ENCODE data around the gene ITK. TPM values are rescaled to one million over a fixed set of nuclear protein-coding genes. Genes with fewer than 3 reads are reported as not detected.
A peak's percentile ranks its signal among the peaks of the same experiment; 100 is the strongest.

Gene ITK
- under 1 TPM; 0.58 to 0.84 TPM for polyA plus RNA-seq

DNA sequence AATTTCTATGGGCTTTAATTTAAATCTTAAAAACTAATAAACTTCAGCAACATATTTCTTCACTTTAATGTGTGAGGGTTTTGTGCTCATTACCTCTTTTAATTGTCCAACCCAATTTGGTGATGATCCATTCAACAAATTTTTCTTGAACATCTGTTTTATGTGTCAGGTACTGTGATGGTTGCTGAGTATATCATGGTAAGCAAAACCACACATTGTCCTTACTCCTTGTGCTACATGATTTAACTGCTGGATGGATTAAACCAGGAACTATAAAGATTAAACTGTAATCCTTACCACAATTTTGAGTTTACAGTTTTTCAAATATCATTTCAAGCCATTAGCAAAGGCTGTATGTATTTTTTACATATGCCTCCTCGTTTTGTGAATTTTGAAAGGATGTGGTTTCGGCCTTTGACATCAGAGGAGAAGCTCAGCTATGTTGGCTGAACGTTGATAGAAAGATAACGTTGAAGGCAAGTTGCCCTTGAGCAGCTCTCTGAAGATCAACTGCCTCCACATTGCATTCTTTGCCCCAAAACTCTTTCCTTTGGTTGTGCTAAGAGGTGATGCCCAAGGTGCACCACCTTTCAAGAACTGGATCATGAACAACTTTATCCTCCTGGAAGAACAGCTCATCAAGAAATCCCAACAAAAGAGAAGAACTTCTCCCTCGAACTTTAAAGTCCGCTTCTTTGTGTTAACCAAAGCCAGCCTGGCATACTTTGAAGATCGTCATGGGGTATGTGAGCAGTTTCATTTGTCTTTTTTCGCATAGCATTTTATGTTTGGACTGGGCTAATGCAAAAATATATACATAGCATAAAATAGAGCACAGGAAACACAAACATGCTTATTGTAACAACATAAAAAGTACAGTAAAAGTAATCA lies at the start of gene ITK:
ITK (plus strand) TSS at position 467 of the 891 bp plus-strand sequence; CDS start at position 605, 138 bp downstream.
- Histone ChIP-seq H3K4me1 (ENCODE audit: control insufficient read depth in 2 of 2, insufficient read depth in 2 of 2, low read length in 1 of 2) (no peaks in the 10 kb centered on the region), H3K9me3 (ENCODE audit: control insufficient read depth in 2 of 2, insufficient read depth in 1 of 2, low read depth in 1 of 2, low read length in 1 of 2) (no peaks in the 10 kb centered on the region), H3K36me3 (ENCODE audit: control insufficient read depth in 2 of 2, insufficient read depth in 2 of 2, low read length in 1 of 2) (no peaks in the 10 kb centered on the region), H3K27me3 (ENCODE audit: control insufficient read depth in 1 of 2, insufficient read depth in 2 of 2, low read length in 2 of 2) (no peaks in the 10 kb centered on the region), H3K4me3 (ENCODE audit: low read depth in 1 of 2, low read length in 2 of 2) (no peak within 1 kb of the TSS), H3K27ac (ENCODE audit: low read depth in 2 of 2, low read length in 1 of 2) (no peak within 1 kb of the TSS)
- 61 to 70% methylated on average over 8 of the region's 8 CpGs for WGBS, 2 donors

DNA sequence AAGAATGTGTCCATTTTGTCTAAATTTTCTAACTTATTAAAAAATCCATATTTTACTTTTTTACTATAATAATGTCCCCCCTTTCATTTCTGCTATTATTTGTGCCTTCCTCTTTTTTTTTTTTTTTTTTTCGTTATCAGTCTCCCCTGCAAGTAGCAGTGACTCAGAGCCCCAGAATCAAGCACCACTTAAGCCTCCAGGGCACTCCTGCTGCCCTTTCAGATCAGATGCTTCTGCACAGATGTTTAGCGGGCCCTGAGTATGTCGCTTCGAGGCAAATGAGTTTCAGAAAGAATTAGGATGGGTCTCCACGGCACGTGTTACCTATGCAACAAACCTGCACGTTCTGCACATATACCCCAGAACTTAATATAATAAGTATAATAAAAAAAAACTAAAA lies 49.7 kb upstream of the ITK start:
- Histone ChIP-seq H3K9me3 (ENCODE audit: control insufficient read depth in 2 of 2, insufficient read depth in 1 of 2, low read depth in 1 of 2, low read length in 1 of 2) (no peaks in the 10 kb centered on the region), H3K4me1 (ENCODE audit: control insufficient read depth in 2 of 2, insufficient read depth in 2 of 2, low read length in 1 of 2) (no peaks in the 10 kb centered on the region), H3K36me3 (ENCODE audit: control insufficient read depth in 2 of 2, insufficient read depth in 2 of 2, low read length in 1 of 2) (no peaks in the 10 kb centered on the region), H3K27me3 (ENCODE audit: control insufficient read depth in 1 of 2, insufficient read depth in 2 of 2, low read length in 2 of 2) (no peaks in the 10 kb centered on the region), H3K4me3 (ENCODE audit: low read depth in 1 of 2, low read length in 2 of 2) (no peak overlapping the region), H3K27ac (ENCODE audit: low read depth in 2 of 2, low read length in 1 of 2) (no peak overlapping the region)
- 65 to 73% methylated on average over 7 of the region's 7 CpGs for WGBS, 2 donors

- no peak overlapping the region for H3K27ac ChIP-seq (ENCODE audit: low read depth in 2 of 2, low read length in 1 of 2)
- 22 to 27% methylated on average over 1 of the region's 1 CpG for WGBS, 2 donors
- no peaks in the 10 kb centered on the region for H3K36me3 ChIP-seq (ENCODE audit: control insufficient read depth in 2 of 2, insufficient read depth in 2 of 2, low read length in 1 of 2)
- H3K4me3 ChIP-seq (ENCODE audit: low read depth in 1 of 2, low read length in 2 of 2) = no peak overlapping the region
- no peaks in the 10 kb centered on the region for H3K9me3 ChIP-seq (ENCODE audit: control insufficient read depth in 2 of 2, insufficient read depth in 1 of 2, low read depth in 1 of 2, low read length in 1 of 2)
- H3K27me3 ChIP-seq (ENCODE audit: control insufficient read depth in 1 of 2, insufficient read depth in 2 of 2, low read length in 2 of 2) = no peaks in the 10 kb centered on the region
- H3K4me1 ChIP-seq (ENCODE audit: control insufficient read depth in 2 of 2, insufficient read depth in 2 of 2, low read length in 1 of 2) = no peaks in the 10 kb centered on the region
Observed at GRCh38 chr5:157132281-157132612, 48.4 kb upstream of the ITK start.

DNA sequence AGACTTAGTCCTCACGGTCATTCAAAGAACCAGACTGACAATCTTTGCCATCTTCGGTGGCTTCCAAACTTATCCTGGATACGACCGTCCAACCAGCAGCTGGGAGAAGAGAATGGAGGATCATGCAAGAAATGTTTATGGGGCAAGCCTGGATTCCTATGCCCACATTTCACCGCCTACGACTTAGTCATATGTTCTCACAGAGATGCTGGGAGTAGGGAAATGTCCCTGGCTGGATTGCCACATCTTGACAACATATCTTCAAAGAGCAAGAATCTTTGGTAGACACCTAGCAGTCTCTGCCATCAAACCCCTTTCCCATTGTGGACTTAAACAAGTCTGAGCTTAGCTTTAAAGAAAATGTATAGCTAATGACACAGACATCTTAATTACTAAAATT lies 42.9 kb upstream of the ITK start:
- no peak overlapping the region for H3K4me3 ChIP-seq (ENCODE audit: low read depth in 1 of 2, low read length in 2 of 2)
- 96% methylated on average over 6 of the region's 6 CpGs for WGBS, 2 donors
- H3K36me3 ChIP-seq (ENCODE audit: control insufficient read depth in 2 of 2, insufficient read depth in 2 of 2, low read length in 1 of 2) = no peaks in the 10 kb centered on the region

DNA sequence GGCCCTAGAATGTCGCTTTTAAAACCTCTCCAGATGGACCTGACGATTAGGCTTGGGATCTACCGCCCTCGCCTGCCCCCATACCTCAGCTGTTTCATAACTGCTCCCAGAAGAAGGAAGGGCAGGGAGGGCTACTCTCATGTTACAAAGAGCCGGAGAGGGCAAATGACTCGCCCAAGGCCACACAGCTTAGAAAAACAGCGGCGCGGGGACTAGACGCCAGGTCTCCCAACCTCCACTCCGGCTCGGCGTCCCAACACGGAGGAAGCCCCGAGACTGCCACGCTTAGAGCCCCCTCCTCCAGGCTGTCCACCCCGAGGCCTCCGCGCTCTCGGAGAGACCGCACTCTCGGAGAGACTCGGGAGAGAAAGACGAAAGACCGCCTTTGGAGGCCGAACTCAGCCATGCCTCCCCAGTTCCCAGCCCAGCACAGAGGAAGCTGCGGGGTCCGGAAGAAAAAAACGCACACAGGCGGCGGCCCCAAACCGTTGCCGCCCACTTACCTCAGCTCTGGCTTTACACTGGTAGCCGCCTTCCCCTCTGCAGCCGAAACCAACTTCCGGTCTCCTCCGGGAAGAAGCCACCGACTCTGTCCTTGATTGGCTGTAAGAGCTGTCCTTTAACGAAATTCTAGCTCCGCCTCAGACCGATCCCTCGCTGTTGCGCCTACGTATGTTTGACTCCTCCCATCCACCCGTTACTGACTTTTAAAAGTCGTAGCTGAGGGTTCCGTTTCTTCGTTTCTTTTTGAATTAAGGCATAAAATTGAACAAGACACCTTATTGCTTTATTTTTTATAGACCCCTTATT lies 38.1 kb upstream of the ITK start, which contains the start of gene MED7:
MED7 (minus strand) TSS at position 549 of the 810 bp plus-strand sequence. CDS start 3,434 bp downstream, outside the sequence.
- peak within 1 kb of the TSS; percentile 90 to 96 for H3K27ac ChIP-seq (ENCODE audit: low read depth in 2 of 2, low read length in 1 of 2)
- no peaks in the 10 kb centered on the region for H3K9me3 ChIP-seq (ENCODE audit: control insufficient read depth in 2 of 2, insufficient read depth in 1 of 2, low read depth in 1 of 2, low read length in 1 of 2)
- peak within 1 kb of the TSS; percentile 93 to 100 for H3K4me3 ChIP-seq (ENCODE audit: low read depth in 1 of 2, low read length in 2 of 2)
- H3K4me1 ChIP-seq (ENCODE audit: control insufficient read depth in 2 of 2, insufficient read depth in 2 of 2, low read length in 1 of 2) = no peaks in the 10 kb centered on the region
- WGBS, 2 donors = 1% methylated on average over 48 of the region's 48 CpGs
- H3K36me3 ChIP-seq (ENCODE audit: control insufficient read depth in 2 of 2, insufficient read depth in 2 of 2, low read length in 1 of 2) = no peaks in the 10 kb centered on the region
- no peaks in the 10 kb centered on the region for H3K27me3 ChIP-seq (ENCODE audit: control insufficient read depth in 1 of 2, insufficient read depth in 2 of 2, low read length in 2 of 2)

More for the DNA sequence above, 42.9 kb upstream of the ITK start:
- H3K4me1 ChIP-seq (ENCODE audit: control insufficient read depth in 2 of 2, insufficient read depth in 2 of 2, low read length in 1 of 2) = no peaks in the 10 kb centered on the region
- no peak overlapping the region for H3K27ac ChIP-seq (ENCODE audit: low read depth in 2 of 2, low read length in 1 of 2)
- no peaks in the 10 kb centered on the region for H3K27me3 ChIP-seq (ENCODE audit: control insufficient read depth in 1 of 2, insufficient read depth in 2 of 2, low read length in 2 of 2)
- H3K9me3 ChIP-seq (ENCODE audit: control insufficient read depth in 2 of 2, insufficient read depth in 1 of 2, low read depth in 1 of 2, low read length in 1 of 2) = no peaks in the 10 kb centered on the region

GRCh38 chr5:157143127-157143971 lies 37.3 kb upstream of the ITK start:
- no peaks in the 10 kb centered on the region for H3K9me3 ChIP-seq (ENCODE audit: control insufficient read depth in 2 of 2, insufficient read depth in 1 of 2, low read depth in 1 of 2, low read length in 1 of 2)
- no peaks in the 10 kb centered on the region for H3K36me3 ChIP-seq (ENCODE audit: control insufficient read depth in 2 of 2, insufficient read depth in 2 of 2, low read length in 1 of 2)
- H3K27ac ChIP-seq (ENCODE audit: low read depth in 2 of 2, low read length in 1 of 2) = peak overlapping the region; percentile 90 to 91
- WGBS, 2 donors = 9 to 12% methylated on average over 33 of the region's 33 CpGs
- no peaks in the 10 kb centered on the region for H3K27me3 ChIP-seq (ENCODE audit: control insufficient read depth in 1 of 2, insufficient read depth in 2 of 2, low read length in 2 of 2)
- H3K4me1 ChIP-seq (ENCODE audit: control insufficient read depth in 2 of 2, insufficient read depth in 2 of 2, low read length in 1 of 2) = no peaks in the 10 kb centered on the region
- peak overlapping the region; percentile 43 to 100 for H3K4me3 ChIP-seq (ENCODE audit: low read depth in 1 of 2, low read length in 2 of 2)

GRCh38 chr5:157148734-157149615 lies 31.7 kb upstream of the ITK start:
- WGBS, 2 donors = 74% methylated on average over 14 of the region's 14 CpGs

DNA sequence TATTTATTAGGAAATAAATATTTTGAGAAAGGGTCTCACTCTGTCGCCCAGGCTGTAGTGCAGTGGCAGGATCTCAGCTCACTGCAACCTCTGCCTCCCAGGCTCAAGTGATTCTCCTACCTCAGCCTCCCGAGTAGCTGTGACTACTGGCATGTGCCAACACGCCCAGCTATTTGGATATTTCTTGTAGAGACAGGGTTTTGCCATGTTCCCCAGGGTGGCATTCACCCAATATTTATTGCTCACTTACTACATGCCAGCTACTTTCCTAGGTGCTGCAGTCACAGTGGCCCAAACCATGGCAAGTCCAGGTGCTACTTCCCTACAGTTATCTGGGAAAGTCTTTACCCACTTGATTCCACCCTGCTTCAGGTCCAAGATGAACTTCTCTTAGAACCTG lies 29.6 kb upstream of the ITK start:
- no peaks in the 10 kb centered on the region for H3K4me1 ChIP-seq (ENCODE audit: control insufficient read depth in 2 of 2, insufficient read depth in 2 of 2, low read length in 1 of 2)
- WGBS, 2 donors = 76 to 84% methylated on average over 3 of the region's 3 CpGs
- no peak overlapping the region for H3K4me3 ChIP-seq (ENCODE audit: low read depth in 1 of 2, low read length in 2 of 2)
- no peak overlapping the region for H3K27ac ChIP-seq (ENCODE audit: low read depth in 2 of 2, low read length in 1 of 2)
- no peaks in the 10 kb centered on the region for H3K9me3 ChIP-seq (ENCODE audit: control insufficient read depth in 2 of 2, insufficient read depth in 1 of 2, low read depth in 1 of 2, low read length in 1 of 2)
- H3K27me3 ChIP-seq (ENCODE audit: control insufficient read depth in 1 of 2, insufficient read depth in 2 of 2, low read length in 2 of 2) = no peaks in the 10 kb centered on the region
- no peaks in the 10 kb centered on the region for H3K36me3 ChIP-seq (ENCODE audit: control insufficient read depth in 2 of 2, insufficient read depth in 2 of 2, low read length in 1 of 2)

More at GRCh38 chr5:157148734-157149615, 31.7 kb upstream of the ITK start:
- no peaks in the 10 kb centered on the region for H3K4me1 ChIP-seq (ENCODE audit: control insufficient read depth in 2 of 2, insufficient read depth in 2 of 2, low read length in 1 of 2)
- H3K27me3 ChIP-seq (ENCODE audit: control insufficient read depth in 1 of 2, insufficient read depth in 2 of 2, low read length in 2 of 2) = no peaks in the 10 kb centered on the region
- H3K36me3 ChIP-seq (ENCODE audit: control insufficient read depth in 2 of 2, insufficient read depth in 2 of 2, low read length in 1 of 2) = no peaks in the 10 kb centered on the region
- no peak overlapping the region for H3K27ac ChIP-seq (ENCODE audit: low read depth in 2 of 2, low read length in 1 of 2)
- no peak overlapping the region for H3K4me3 ChIP-seq (ENCODE audit: low read depth in 1 of 2, low read length in 2 of 2)
- no peaks in the 10 kb centered on the region for H3K9me3 ChIP-seq (ENCODE audit: control insufficient read depth in 2 of 2, insufficient read depth in 1 of 2, low read depth in 1 of 2, low read length in 1 of 2)

All from esophagus (tissue), 2 donors.